MG63 (cell line): ENCODE results near the gene HMGXB4. TPM values are rescaled to one million over a fixed set of nuclear protein-coding genes. Genes with fewer than 3 reads are reported as not detected.
A peak's percentile ranks its signal among the peaks of the same experiment; 100 is the strongest.

Experiments used
- DNase-seq: peaks from one replicate; pipeline ENCODE4 v3.0.0-alpha.2; 2020
- H3K27me3 ChIP-seq: fragments of 250-450 bp; sonication (Bioruptor Pico); 2 replicates; pipeline ENCODE4 v1.5.1; 2020; ENCODE audit warnings: mild to moderate bottlenecking, moderate library complexity
- H3K36me3 ChIP-seq: fragments of 250-450 bp; sonication (Bioruptor Pico); 2 replicates; pipeline ENCODE4 v1.5.1; 2020; ENCODE audit warnings: mild to moderate bottlenecking, moderate library complexity
- H3K4me3 ChIP-seq: fragments of 250-450 bp; sonication (Bioruptor Pico); 2 replicates; pipeline ENCODE4 v1.5.1; 2020; ENCODE audit warnings: mild to moderate bottlenecking, moderate library complexity
- H3K9me3 ChIP-seq: fragments of 250-450 bp; sonication (Bioruptor Pico); 2 replicates; pipeline ENCODE4 v1.5.1; 2020; ENCODE audit warnings: mild to moderate bottlenecking, moderate library complexity
- total RNA-seq: library from RNA; depleted of rRNA; stranded (reverse); fragments of >200 nt; shearing (Covaris generic); gene quantifications from 2 replicates; pipeline ENCODE4 v1.2.3, GENCODE V29; 2014; ENCODE audit warnings: low replicate concordance

HMGXB4 gene
- total RNA-seq, 1 experiment from 2014 or later: 19.8 TPM

DNA sequence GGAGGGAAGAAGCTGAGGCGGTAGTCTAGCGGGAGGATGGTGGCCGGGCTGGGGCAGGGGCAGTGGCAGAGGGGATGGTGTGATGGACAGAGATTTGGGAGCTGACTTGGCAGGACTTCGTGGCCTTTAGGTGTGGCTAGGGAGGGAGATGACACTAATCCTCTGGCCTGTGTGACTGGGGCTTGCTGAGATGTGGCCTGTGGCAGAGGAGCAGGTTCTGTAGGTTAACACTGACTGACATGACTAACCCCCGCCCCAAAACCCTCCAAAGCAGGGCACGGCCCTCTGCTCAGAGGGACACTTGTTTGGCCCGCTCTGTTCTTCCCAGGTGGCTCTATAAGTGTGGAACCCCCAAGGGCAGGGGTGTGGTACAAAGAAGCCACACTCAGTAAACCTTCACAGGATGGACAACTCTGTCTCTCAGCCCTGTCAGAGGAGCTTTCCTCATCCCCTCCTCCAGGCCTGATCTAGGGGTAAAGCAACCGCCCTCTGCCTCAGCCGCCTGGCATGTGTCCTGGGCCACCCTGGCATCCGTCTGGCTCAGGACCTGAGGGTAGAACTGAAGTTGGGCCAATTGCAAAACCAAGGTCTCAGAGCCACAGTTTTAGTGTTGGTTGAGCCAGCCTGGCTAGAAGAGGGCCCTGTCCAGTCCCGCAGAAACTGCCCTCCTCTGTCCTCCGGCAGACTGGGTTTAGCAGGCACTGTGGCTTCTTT, 58.0 kb downstream of the HMGXB4 start:
- Histone ChIP-seq H3K4me3 (no peak overlapping the region), H3K9me3 (no peaks in the 10 kb centered on the region), H3K27me3 (no peaks in the 10 kb centered on the region), H3K36me3 (0 out of 2 replicates have a peak, but pooled peaks cover 3% of the 10 kb centered on the region)
- DNase-seq: peak; percentile 24

DNA sequence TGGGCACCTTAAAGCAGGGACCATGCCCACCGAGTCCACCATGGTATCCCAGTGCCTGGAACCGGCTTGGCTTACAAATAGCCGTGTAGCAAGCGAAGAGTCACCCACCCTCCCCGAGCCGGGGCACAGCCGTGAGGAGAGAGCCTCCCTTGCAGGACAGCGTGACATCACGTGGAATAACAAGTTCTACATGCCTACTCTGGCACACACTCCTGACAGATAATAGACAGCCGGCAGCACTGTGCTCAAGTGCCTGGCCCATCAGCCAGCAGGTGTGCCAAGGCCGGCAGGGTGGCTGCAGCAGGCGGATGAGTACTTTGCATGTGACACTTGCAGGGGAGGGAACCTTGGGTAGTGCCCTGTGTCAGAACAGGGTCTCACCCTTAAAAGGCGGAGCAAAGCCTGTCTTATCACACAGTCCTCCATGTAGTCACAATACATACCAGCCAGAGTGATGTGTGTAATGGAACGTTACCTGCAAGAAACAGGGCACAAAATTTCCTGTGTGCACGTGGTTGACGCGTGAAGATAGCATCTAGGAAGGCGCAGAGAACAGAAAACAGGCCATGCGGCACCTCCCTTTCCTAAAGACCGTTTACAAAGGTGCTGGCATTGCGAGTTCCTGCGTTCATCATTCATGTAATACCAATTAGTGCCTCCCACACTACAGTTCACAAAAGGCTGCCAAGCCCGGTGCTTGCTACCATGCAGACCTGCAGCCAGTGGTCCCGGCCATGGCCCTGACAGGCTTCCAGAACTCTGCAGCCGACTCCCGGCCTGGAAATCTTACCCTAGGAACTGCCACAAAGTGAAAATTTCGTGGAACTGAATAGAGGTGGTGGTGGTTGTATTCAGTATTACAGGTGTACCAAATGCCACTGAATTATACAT, 58.8 kb downstream of the HMGXB4 start:
- H3K4me3 ChIP-seq: no peak overlapping the region
- H3K27me3 ChIP-seq: no peaks in the 10 kb centered on the region
- 0 out of 2 replicates have a peak, but pooled peaks cover 3% of the 10 kb centered on the region for H3K36me3 ChIP-seq
- no peaks in the 10 kb centered on the region for H3K9me3 ChIP-seq
- no peak for DNase-seq

- H3K9me3 ChIP-seq: no peaks in the 10 kb centered on the region
- no peak for DNase-seq
- H3K27me3 ChIP-seq: no peaks in the 10 kb centered on the region
- no peak overlapping the region for H3K4me3 ChIP-seq
- H3K36me3 ChIP-seq: 0 out of 2 replicates have a peak, but pooled peaks cover 3% of the 10 kb centered on the region
These were observed 59.5 kb downstream of the HMGXB4 start for GRCh38 chr22:35316751-35317150.

DNA sequence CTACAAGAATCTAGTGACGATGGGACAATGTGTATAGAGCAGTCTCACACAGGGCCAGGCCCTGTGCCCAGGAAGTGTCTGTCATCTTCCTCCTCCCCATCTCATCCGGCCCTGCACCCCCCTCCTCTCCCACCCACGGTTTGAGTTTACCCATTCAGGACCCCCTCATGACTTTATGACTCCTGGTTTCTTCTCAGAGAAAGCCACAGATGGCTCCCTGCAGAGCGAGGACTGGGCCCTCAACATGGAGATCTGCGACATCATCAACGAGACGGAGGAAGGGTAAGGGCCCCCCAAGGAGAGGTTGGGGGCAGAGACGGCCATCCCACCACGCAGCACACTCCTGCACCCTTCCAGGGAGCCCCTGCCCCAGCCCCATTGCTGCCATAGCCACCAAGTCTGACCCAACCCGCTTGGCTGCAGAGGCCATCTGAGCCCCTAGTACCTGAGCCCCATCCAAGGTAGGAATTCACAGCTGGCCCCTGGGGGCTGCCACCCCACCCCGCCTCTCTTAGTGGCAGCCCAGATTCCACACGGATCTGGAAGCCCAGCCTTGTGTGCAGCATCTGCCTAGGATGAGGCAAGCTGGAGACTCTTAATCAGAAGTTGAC, 60.5 kb downstream of the HMGXB4 start:
- Histone ChIP-seq H3K27me3 (no peaks in the 10 kb centered on the region), H3K36me3 (no peaks in the 10 kb centered on the region), H3K4me3 (no peak overlapping the region), H3K9me3 (no peaks in the 10 kb centered on the region)
- DNase-seq: no peak

DNA sequence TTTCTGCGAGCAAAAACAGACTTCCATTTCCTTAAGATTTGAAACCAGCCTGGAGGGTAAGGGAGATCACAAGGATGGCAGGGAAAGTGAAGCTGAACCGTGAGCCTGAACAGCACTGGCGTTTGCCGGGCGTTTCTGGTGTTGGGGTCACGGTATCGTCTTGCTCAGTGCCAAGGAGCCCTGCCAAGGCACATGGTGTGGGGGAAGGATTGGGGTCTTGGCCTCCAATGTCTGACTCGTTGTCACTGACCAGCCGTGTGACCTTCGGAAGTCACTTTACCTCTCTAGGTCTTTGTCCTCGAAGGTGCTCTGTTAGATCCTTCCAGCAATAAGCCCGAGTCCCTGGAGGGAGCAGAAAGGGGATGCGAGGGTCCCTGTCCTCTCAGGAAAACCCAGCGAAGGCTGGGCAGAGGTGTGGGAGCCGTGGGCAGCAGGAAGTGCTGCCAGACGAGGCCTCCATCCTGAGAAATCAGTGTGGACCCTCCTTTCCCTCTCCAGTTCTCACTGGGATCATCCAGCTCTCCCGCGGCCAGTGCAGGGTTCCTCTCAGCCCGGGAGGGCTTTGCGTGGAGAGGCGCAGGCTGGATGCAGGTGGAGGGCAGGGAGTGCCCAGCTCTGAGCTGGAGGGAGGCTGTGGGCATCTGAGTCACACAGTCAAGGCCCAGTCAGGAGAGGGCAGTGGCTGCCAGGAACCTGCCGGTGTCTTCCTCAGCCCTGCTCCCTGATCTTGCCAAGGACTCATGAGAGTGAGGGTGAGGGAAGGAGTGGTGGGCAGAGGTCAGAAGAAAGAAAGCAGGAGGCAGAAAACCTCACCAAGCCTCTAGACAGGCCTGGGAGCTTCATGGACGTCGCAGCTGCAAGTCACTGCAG, 61.3 kb downstream of the HMGXB4 start:
- Histone ChIP-seq H3K9me3 (no peaks in the 10 kb centered on the region), H3K4me3 (no peak overlapping the region), H3K36me3 (no peaks in the 10 kb centered on the region), H3K27me3 (no peaks in the 10 kb centered on the region)
- no peak for DNase-seq

DNA sequence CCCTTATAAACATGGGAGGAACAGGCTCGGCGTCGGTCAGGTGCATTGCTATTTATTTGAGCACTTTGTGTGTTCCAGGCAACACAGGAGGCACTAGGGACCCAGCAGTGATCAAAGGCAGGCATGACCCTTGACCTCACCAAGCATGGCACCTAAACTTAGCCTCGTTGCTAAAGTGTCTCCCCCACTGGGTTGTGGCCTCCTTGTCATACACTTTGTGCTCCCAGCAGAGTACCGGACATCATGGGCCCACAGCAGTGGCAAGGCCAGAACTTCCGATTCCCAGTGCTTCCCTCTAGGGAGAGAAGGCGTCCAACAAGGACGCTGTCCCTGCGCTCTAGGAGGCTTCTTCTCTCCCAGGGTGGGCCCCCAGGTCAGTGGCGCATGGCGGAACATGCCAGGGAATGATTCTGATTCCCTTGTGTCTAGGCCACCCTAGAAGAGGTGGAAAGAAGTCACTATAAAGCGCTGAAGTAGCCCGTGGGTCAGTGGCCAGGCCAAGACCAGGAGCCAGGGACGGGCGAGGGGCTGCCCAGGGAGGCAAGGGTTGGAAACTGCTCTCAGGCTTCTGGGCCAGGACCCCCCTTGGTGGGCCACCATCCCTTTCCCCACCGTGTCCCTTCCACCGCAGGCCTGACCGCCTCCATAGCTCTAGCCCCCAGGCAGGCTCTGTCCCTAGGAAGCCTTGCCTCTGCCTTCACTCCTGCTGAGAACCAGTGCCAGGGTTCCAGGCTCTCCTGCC, 62.1 kb downstream of the HMGXB4 start:
- H3K4me3 ChIP-seq: no peak overlapping the region
- no peaks in the 10 kb centered on the region for H3K9me3 ChIP-seq
- no peaks in the 10 kb centered on the region for H3K36me3 ChIP-seq
- no peaks in the 10 kb centered on the region for H3K27me3 ChIP-seq
- DNase-seq: no peak

- no peaks in the 10 kb centered on the region for H3K27me3 ChIP-seq
- peaks cover 2% of the 10 kb centered on the region; the same call in 1 of the 2 replicates for H3K36me3 ChIP-seq
- H3K4me3 ChIP-seq: no peak overlapping the region
- DNase-seq: no peak
- no peaks in the 10 kb centered on the region for H3K9me3 ChIP-seq
These were observed 64.8 kb downstream of the HMGXB4 start for GRCh38 chr22:35322126-35322525.

DNA sequence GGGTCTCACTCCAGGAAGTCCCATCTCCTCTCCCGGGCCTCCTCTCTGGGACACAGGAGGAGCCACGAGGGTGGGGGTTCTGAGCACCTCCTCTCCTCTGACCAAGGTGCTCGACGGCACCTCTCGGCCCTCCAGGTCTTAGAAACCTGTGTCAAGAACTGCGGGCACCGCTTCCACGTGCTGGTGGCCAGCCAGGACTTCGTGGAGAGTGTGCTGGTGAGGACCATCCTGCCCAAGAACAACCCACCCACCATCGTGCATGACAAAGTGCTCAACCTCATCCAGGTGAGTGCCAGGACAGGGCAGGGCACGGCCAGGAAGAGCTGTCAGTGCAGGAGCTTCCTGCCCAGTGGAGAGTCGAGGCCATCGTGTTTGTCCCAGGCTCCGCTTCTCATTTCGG, 65.6 kb downstream of the HMGXB4 start:
- Histone ChIP-seq H3K36me3 (peaks cover 2% of the 10 kb centered on the region; the same call in 1 of the 2 replicates), H3K4me3 (no peak overlapping the region), H3K9me3 (no peaks in the 10 kb centered on the region), H3K27me3 (no peaks in the 10 kb centered on the region)
- DNase-seq: no peak

- H3K4me3 ChIP-seq: no peak overlapping the region
- H3K27me3 ChIP-seq: no peaks in the 10 kb centered on the region
- DNase-seq: no peak
- H3K9me3 ChIP-seq: no peaks in the 10 kb centered on the region
- H3K36me3 ChIP-seq: peaks cover 2% of the 10 kb centered on the region; the same call in 1 of the 2 replicates
These were observed 66.0 kb downstream of the HMGXB4 start for GRCh38 chr22:35323305-35323704.

DNA sequence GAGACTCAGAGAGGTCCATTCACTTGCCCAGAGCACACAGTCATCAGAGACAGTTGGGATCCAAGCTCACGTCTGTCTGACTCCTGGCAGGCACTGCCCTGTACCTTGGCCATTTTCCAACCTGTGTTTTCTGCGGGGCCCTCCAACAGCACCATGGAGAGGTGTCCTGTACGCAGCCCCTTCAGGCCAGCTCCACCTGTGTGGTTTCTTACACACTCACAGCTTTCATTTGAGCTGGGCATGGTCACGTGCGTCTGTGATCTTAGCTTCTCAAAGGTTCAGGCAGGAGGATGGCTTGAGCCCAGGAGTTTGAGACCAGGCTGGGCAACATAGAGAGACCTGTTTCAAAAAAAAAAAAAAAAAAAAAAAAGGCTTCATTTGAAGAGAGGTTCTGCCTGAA, 66.8 kb downstream of the HMGXB4 start:
- H3K4me3 ChIP-seq: no peak overlapping the region
- peaks cover 2% of the 10 kb centered on the region; the same call in 1 of the 2 replicates for H3K36me3 ChIP-seq
- no peaks in the 10 kb centered on the region for H3K27me3 ChIP-seq
- no peak for DNase-seq
- no peaks in the 10 kb centered on the region for H3K9me3 ChIP-seq

DNA sequence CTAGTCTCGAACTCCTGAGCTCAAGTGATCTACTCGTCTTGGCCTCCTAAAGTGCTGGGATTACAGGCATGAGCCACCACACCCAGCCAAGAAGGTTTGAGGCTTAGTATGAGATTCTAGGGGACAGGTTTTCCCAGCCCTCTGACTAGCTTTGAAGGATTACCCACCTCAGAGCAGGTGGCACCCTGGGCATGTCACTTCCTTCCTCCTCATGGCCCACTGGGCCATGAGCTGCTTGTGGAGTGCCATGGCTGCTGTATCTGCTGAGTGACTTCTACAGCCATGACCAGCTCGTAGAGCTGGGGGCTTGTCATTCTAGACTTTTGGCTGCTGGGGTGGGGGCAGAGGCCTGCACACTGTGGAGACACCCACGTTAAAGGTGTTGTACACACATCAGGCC, 67.5 kb downstream of the HMGXB4 start:
- H3K27me3 ChIP-seq: no peaks in the 10 kb centered on the region
- no peak overlapping the region for H3K4me3 ChIP-seq
- peaks cover 6% of the 10 kb centered on the region for H3K36me3 ChIP-seq
- H3K9me3 ChIP-seq: no peaks in the 10 kb centered on the region
- no peak for DNase-seq

DNA sequence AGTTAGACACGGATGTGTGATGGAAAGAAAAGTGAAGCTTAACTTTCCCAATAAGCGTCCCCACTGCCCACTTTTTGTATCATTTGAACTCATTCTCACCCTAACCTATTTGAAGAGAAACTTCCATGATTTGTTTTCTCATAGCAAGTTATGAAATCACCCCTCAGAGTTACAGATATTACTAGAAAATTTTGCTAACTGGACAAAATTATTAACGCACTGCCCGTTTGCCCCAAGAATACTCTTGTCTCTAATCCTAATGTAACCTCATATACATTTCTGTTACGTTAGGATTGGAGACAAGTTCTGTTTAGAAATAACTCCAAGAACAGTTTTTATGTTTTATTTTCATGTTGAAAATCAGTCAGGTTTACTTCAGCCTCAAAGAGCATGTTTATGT, 67.9 kb downstream of the HMGXB4 start:
- peaks cover 6% of the 10 kb centered on the region for H3K36me3 ChIP-seq
- no peak for DNase-seq
- no peaks in the 10 kb centered on the region for H3K9me3 ChIP-seq
- no peak overlapping the region for H3K4me3 ChIP-seq
- no peaks in the 10 kb centered on the region for H3K27me3 ChIP-seq

DNA sequence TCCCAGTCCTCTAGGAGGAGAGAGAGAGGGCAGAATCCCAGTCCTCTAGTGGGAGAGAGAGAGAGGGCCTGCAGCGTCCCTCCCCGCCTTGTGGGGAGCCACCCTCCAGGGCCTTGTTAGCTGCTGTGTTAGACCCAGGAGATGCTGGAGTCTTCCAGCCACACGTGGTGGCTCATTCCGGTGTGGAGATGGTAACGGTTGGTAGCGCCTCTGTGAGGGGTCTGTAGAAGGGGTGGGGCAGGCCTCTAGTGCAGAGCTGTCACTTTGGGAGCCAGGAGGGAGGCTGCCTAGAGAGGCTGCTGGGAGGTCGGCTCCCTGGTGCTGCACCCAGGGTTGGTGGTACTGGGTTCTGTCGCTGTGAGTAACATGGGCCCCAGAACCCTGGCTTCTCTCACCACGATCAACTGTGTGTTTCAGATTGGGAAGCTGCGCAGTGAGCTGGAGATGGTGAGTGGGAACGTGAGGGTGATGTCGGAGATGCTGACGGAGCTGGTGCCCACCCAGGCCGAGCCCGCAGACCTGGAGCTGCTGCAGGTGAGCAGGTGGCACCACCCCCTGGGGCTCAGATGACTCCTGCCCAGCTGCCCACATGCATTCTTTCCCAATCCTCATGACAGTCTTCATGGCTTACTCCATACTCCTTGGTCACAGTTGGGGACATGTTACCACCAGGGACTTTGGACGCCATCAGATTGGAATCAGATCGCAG, 69.7 kb downstream of the HMGXB4 start:
- DNase-seq: no peak
- Histone ChIP-seq H3K9me3 (no peaks in the 10 kb centered on the region), H3K36me3 (peaks cover 6% of the 10 kb centered on the region), H3K4me3 (no peak overlapping the region), H3K27me3 (no peaks in the 10 kb centered on the region)

DNA sequence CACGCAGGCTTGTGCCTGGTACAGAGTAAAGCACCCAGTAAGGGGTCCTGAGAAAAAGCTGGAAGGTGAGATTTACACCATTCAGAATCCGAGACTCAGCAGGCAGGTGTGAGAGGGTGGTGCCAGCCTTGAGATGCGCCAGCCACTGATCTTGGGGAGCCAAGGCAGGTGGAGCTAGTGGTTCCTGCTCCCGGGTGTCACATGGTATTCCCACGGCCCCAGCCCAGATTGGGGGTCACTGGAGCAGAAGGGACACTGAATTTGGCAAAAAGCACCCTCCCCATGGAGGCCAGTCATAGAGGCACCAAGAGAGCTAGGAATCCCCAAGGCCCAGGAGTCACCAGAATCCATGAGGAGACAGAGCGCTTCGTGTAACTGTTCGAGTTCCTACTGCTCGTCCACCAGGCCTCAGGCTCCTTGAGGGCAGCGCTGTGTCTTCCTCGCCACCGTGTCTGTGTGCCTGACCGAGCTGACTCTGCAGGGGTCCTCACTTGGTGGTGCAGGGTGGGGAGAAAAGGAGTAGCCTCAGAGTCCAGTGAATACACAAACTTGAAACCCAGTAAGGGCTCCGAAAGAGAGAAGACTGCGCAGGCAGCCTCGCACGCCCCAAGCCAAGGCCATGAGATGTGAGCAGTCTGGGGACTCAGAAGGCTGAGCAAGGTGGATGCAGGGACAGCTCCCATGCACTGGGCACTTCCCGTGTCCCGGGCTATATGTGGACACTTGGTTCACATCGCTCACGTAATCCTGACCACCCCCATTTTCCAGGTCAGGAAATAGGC, 70.6 kb downstream of the HMGXB4 start:
- DNase-seq: no peak
- Histone ChIP-seq H3K27me3 (no peaks in the 10 kb centered on the region), H3K9me3 (no peaks in the 10 kb centered on the region), H3K4me3 (no peak overlapping the region), H3K36me3 (peaks cover 10% of the 10 kb centered on the region)

DNA sequence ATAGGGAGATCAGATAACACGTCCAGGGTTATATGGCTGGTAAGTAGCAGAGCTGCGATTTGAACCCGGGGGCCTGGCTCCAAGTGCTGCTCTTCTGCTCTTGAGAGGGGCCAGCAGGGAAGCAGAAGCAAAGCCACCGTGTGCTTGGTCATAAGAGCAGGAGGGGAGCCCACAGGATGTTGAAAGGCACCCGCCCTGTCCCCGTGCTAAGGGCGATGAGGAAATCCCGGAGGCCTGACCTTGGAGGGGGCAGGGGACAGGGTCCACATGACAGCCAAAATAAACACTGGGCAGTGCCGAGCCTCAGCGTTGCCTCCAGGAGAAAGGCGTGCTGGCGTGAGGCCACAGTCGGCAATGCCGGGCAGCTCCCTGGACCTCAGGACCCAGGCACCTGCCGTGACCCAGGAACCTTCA, 71.2 kb downstream of the HMGXB4 start:
- H3K9me3 ChIP-seq: no peaks in the 10 kb centered on the region
- H3K27me3 ChIP-seq: no peaks in the 10 kb centered on the region
- no peak overlapping the region for H3K4me3 ChIP-seq
- H3K36me3 ChIP-seq: peaks cover 10% of the 10 kb centered on the region
- DNase-seq: no peak
